Neural crest cell (in vitro differentiated cells): ENCODE measurements around the gene UBE2J2. TPM values are rescaled to one million over a fixed set of nuclear protein-coding genes. Genes with fewer than 3 reads are reported as not detected.

Source experiments
- DNase-seq: peaks from one replicate; pipeline ENCODE4 v3.0.0; 2021; ENCODE audit warnings: low read depth, mixed read lengths, low spot score
- H3K27ac Mint-ChIP-seq: one replicate; pipeline ENCODE4 v1.8.0; 2021; ENCODE audit warnings: mild to moderate bottlenecking, mixed read lengths; ENCODE audit not compliant: unreplicated experiment
- H3K27me3 Mint-ChIP-seq: 2 replicates; pipeline ENCODE4 v1.8.0; 2021; ENCODE audit warnings: low read depth, mild to moderate bottlenecking, mixed read lengths
- H3K36me3 Mint-ChIP-seq: 2 replicates; pipeline ENCODE4 v1.8.0; 2021; ENCODE audit warnings: low read depth, mild to moderate bottlenecking, mixed read lengths
- H3K4me1 Mint-ChIP-seq: 2 replicates; pipeline ENCODE4 v1.8.0; 2021; ENCODE audit warnings: mixed read lengths
- H3K4me3 Mint-ChIP-seq: one replicate; pipeline ENCODE4 v1.8.0; 2021; ENCODE audit warnings: mild to moderate bottlenecking, mixed read lengths
- H3K9me3 Mint-ChIP-seq: 2 replicates; pipeline ENCODE4 v1.8.0; 2021; ENCODE audit warnings: mixed read lengths
- total RNA-seq: library from RNA; stranded (reverse); gene quantifications from 2 replicates; pipeline ENCODE4 v1.2.1, GENCODE V29; 2021
- TF ChIP-seq, protein P1 (sequence below): fragments of 200-600 bp; sonication (generic); conservative IDR thresholded peaks from 2 replicates; pipeline ENCODE4 v1.5.0; 2021; ENCODE audit warnings: antibody characterized with exemption, mild to moderate bottlenecking

Gene UBE2J2
- total RNA-seq, 1 donor from 2014 or later: 80.8 TPM

DNA sequence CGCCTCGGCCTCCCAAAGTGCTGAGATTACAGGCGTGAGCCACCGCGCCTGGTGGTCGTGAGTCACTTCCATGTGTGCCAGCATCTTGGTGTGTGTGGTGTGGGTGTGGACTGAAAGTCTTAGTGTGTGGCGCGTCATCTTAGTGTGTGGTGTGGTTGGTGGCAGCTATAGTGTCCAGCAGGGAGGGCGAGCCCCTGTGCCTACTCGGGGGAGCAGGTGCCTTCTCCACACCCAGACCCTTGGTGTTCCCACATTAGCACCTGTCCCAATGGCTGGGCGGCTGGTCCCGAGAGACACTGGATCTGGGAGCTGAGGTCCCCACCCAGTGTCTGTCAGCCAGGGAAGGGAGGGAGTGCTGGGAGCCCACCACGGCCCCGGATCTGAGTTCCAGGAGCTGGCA, 9.3 kb upstream of the UBE2J2 start:
- no peaks in the 10 kb centered on the region for H3K9me3 Mint-ChIP-seq
- H3K4me3 Mint-ChIP-seq: peak overlapping the region; percentile 23
- H3K4me1 Mint-ChIP-seq: no peaks in the 10 kb centered on the region
- H3K27ac Mint-ChIP-seq: no peak overlapping the region
- no peak for DNase-seq
- H3K27me3 Mint-ChIP-seq: no peaks in the 10 kb centered on the region
- TF ChIP-seq, protein P1, sequence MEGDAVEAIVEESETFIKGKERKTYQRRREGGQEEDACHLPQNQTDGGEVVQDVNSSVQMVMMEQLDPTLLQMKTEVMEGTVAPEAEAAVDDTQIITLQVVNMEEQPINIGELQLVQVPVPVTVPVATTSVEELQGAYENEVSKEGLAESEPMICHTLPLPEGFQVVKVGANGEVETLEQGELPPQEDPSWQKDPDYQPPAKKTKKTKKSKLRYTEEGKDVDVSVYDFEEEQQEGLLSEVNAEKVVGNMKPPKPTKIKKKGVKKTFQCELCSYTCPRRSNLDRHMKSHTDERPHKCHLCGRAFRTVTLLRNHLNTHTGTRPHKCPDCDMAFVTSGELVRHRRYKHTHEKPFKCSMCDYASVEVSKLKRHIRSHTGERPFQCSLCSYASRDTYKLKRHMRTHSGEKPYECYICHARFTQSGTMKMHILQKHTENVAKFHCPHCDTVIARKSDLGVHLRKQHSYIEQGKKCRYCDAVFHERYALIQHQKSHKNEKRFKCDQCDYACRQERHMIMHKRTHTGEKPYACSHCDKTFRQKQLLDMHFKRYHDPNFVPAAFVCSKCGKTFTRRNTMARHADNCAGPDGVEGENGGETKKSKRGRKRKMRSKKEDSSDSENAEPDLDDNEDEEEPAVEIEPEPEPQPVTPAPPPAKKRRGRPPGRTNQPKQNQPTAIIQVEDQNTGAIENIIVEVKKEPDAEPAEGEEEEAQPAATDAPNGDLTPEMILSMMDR: no peak
- H3K36me3 Mint-ChIP-seq: no peaks in the 10 kb centered on the region

DNA sequence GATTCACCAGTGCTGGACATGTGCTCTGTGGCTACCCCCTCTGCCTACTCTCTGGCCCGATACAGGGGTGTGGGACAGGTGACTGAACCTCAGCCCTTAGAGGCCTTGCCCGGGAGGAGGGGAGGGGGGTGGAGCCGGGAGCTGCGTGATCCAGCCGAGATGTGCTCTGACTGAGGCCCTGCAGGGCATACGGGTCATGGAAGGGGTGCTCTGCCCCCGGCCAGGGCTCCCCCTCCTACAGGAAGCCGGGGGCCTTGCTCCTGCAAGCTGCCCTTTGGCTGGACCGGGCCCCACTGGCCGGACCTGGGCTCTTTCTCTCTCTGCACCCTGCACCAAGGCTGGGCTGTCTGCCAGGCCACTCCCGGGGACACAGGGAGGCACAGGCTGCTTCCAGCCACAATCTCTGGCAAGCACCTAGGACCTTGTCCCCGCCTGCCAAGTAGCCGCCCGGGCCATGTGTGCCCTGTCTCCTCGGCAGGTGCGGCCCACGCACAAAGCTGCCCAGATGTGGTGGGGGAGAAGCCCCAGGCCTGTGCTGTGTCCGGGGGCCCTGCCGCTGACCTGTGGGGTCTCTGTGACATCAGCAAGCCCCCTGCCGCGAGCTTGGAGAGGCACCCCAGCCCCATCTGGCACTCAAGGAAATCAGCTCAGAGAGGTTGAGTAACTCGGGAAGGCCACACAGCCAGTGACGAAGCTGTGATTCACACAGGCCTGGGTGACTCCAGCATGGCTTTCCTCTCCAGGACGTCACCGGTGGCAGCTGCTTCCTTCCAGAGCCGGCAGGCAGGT, 8.1 kb upstream of the UBE2J2 start:
- H3K4me1 Mint-ChIP-seq: no peaks in the 10 kb centered on the region
- no peak overlapping the region for H3K27ac Mint-ChIP-seq
- no peak overlapping the region for H3K4me3 Mint-ChIP-seq
- H3K9me3 Mint-ChIP-seq: no peaks in the 10 kb centered on the region
- no peaks in the 10 kb centered on the region for H3K36me3 Mint-ChIP-seq
- DNase-seq: no peak
- H3K27me3 Mint-ChIP-seq: no peaks in the 10 kb centered on the region
- TF ChIP-seq, protein P1: no peak

DNA sequence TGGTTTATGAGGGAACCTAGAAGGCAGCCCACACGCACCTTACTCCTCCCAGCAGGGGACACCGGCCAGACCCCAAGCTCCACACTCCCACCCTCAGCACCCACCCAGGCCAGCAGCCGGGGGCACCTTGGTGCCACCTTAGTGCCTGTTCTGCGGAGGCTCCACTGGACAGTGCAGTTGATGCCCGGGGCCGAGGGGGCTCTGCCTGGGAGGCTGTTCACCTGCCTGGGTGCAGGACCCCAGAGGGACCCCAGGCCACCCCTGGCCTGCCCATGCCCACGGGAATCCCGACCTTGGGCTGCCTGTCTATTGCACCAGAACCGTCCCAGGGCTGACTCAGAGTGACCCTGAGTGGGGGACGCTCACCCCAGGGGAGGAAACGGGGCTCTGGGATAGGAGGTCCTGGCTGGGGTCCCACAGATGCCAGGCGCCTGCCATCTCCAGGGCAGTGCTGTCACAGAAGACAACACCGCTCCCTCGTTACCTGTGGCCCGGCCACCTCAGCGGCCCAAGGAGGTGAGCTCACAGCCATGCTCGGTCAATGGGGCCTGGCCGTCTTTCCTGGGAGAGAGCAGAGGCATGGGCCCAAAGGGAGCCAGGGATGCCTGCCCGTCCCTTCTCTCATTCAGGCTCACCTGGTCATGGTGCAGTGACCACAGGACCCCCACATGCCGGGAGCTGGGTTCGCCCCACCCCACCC, 7.3 kb upstream of the UBE2J2 start:
- no peak for DNase-seq
- Mint-ChIP-seq H3K4me3 (no peak overlapping the region), H3K9me3 (no peaks in the 10 kb centered on the region), H3K27me3 (no peaks in the 10 kb centered on the region), H3K4me1 (peaks cover under 1% of the 10 kb centered on the region), H3K27ac (no peak overlapping the region), H3K36me3 (no peaks in the 10 kb centered on the region)
- TF ChIP-seq, protein P1: no peak

DNA sequence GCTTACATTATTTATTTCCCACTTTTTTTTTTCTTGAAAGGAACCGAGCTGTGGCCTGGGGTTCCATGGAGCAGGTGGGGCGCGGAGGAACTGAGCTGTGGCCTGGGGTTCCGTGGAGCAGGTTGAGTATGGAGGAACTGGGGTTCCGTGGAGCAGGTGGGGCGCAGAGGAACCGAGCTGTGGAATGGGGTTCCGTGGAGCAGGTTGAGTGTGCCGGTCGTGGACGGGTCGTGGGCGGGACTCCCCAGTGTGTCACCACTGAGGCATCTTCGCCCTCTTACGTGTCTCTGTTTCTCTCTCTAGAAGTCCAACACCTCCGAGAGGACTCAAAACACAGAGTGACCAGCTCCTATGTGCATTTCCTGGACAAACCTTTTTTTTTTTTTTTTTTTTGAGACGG, 5.4 kb upstream of the UBE2J2 start:
- no peak overlapping the region for H3K27ac Mint-ChIP-seq
- TF ChIP-seq, protein P1: no peak
- H3K4me1 Mint-ChIP-seq: peaks cover 10% of the 10 kb centered on the region
- no peaks in the 10 kb centered on the region for H3K36me3 Mint-ChIP-seq
- H3K9me3 Mint-ChIP-seq: no peaks in the 10 kb centered on the region
- H3K27me3 Mint-ChIP-seq: no peaks in the 10 kb centered on the region
- H3K4me3 Mint-ChIP-seq: no peak overlapping the region
- DNase-seq: no peak

DNA sequence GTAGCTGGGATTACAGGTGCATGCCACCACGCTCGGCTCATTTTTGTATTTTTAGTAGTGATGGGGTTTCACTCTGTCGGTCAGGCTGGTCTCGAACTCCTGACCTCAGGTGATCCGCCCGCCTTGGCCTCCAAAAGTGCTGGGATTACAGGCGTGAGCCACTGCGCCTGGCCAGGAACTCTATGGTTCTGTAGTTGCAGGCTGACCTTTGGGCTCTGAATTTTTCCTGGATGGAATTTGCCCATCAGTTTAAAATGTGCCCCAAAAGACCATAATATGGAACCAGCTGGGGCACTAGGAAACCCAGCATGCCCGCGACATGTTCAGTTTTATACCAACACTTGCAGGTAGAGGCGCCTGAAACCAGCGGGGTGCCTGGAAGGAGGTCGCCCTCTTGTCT, 5.0 kb upstream of the UBE2J2 start:
- H3K4me3 Mint-ChIP-seq: no peak overlapping the region
- no peaks in the 10 kb centered on the region for H3K27me3 Mint-ChIP-seq
- no peaks in the 10 kb centered on the region for H3K9me3 Mint-ChIP-seq
- no peaks in the 10 kb centered on the region for H3K36me3 Mint-ChIP-seq
- TF ChIP-seq, protein P1: no peak
- H3K4me1 Mint-ChIP-seq: peaks cover 10% of the 10 kb centered on the region
- no peak overlapping the region for H3K27ac Mint-ChIP-seq
- DNase-seq: no peak
